ENCODE results near the gene ZNF45. TPM values are rescaled to one million over a fixed set of nuclear protein-coding genes. Genes with fewer than 3 reads are reported as not detected.
"Not testable (repeated sequence)": the region's sequence is repeated elsewhere in the genome, so short reads cannot be mapped to it uniquely, and the experiment has no call there.

ZNF45 gene
- total and polyA plus RNA-seq, 2 donors, result 8.6 to 18.2 TPM

DNA sequence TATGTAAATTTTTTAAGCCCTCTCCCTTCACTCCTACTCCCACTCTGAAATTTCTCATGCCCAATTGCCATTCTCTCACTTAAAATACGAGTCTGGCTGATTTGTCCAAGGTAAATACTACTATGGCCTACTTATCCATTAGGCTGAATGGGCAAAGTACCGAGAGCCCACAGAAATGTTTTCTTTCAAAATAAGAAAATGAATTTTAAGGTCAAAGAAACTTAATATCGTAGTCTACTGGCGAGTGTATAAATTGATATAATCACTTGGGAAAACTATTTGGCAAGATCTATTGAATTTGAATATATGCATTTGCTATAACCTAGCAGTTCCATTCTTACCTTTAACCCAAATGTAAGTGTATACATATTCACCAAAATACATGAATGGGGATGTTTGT is 32.7 kb downstream of the ZNF45 start:
- no peaks in the 10 kb centered on the region for H3K36me3 ChIP-seq (ENCODE audit: control insufficient read depth in 2 of 2, insufficient read depth in 2 of 2, low read length in 1 of 2)
- H3K9me3 ChIP-seq (ENCODE audit: control insufficient read depth in 2 of 2, insufficient read depth in 1 of 2, low read length in 1 of 2), result peaks cover 0 to 10% of the 10 kb centered on the region in 2 donors
- no peaks in the 10 kb centered on the region for H3K27me3 ChIP-seq (ENCODE audit: control insufficient read depth in 2 of 2, insufficient read depth in 1 of 2, low read length in 1 of 2)
- H3K4me3 ChIP-seq (ENCODE audit: low read length in 2 of 2), result no peak overlapping the region
- H3K27ac ChIP-seq (ENCODE audit: low read depth in 1 of 2, low read length in 1 of 2), result no peak overlapping the region
- no peak for DNase-seq (ENCODE audit: low read depth in 6 of 9, low spot score in 9 of 9)
- 98% methylated on average over 4 of the region's 4 CpGs for WGBS
- peaks cover 5 to 9% of the 10 kb centered on the region in 2 donors for H3K4me1 ChIP-seq (ENCODE audit: control insufficient read depth in 2 of 2, insufficient read depth in 2 of 2, low read length in 2 of 2)

GRCh38 chr19:43901395-43902390 is 33.4 kb downstream of the ZNF45 start:
- no peaks in the 10 kb centered on the region for H3K36me3 ChIP-seq (ENCODE audit: control insufficient read depth in 2 of 2, insufficient read depth in 2 of 2, low read length in 1 of 2)
- no peak overlapping the region for H3K27ac ChIP-seq (ENCODE audit: low read depth in 1 of 2, low read length in 1 of 2)
- H3K4me1 ChIP-seq (ENCODE audit: control insufficient read depth in 2 of 2, insufficient read depth in 2 of 2, low read length in 2 of 2), result peaks cover 5 to 9% of the 10 kb centered on the region in 2 donors
- H3K9me3 ChIP-seq (ENCODE audit: control insufficient read depth in 2 of 2, insufficient read depth in 1 of 2, low read length in 1 of 2), result peaks cover 0 to 10% of the 10 kb centered on the region in 2 donors
- DNase-seq (ENCODE audit: low read depth in 6 of 9, low spot score in 9 of 9), result peak; percentile 42 to 81 (median 54)
- H3K4me3 ChIP-seq (ENCODE audit: low read length in 2 of 2), result peak overlapping the region; percentile 58 to 61
- no peaks in the 10 kb centered on the region for H3K27me3 ChIP-seq (ENCODE audit: control insufficient read depth in 2 of 2, insufficient read depth in 1 of 2, low read length in 1 of 2)
- WGBS, result 21% methylated on average over 39 of the region's 39 CpGs

DNA sequence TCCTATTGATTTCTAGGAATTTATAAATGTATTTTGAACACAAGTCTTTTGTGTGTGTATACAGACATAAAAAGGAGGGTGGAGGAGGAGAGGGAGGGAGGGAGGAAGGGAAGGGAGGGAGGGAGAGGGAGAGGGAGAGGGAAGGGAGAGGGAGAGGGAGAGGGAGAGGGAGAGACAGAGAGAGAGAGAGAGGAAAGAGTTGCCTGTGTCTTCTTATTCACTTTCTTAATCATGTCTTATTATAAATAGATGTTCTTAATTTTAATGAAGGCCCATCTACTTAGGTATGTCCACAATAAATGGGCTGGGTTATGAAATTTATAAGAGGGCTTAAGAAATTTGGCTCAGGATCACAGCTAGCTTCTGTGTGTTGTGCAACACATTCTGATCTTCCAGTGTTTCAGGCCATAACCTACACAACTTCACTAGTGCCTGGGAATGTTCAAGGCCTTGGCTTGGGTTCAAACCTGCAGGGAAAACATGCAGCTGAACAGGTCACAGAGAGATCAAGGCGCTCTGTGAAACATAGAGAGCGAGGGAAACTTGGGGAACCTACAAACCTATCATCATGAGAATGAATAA is 39.3 kb downstream of the ZNF45 start:
- 98% methylated on average over 2 of the region's 2 CpGs for WGBS
- no peaks in the 10 kb centered on the region for H3K36me3 ChIP-seq (ENCODE audit: control insufficient read depth in 2 of 2, insufficient read depth in 2 of 2, low read length in 1 of 2)
- H3K27me3 ChIP-seq (ENCODE audit: control insufficient read depth in 2 of 2, insufficient read depth in 1 of 2, low read length in 1 of 2), result no peaks in the 10 kb centered on the region
- H3K27ac ChIP-seq (ENCODE audit: low read depth in 1 of 2, low read length in 1 of 2), result no peak overlapping the region
- peaks cover 0 to under 1% of the 10 kb centered on the region in 2 donors for H3K4me1 ChIP-seq (ENCODE audit: control insufficient read depth in 2 of 2, insufficient read depth in 2 of 2, low read length in 2 of 2)
- no peak overlapping the region for H3K4me3 ChIP-seq (ENCODE audit: low read length in 2 of 2)
- no peaks in the 10 kb centered on the region for H3K9me3 ChIP-seq (ENCODE audit: control insufficient read depth in 2 of 2, insufficient read depth in 1 of 2, low read length in 1 of 2)
- DNase-seq (ENCODE audit: low read depth in 6 of 9, low spot score in 9 of 9), result no peak

GRCh38 chr19:43883864-43884263 is 51.2 kb downstream of the ZNF45 start, which contains the start of gene ZNF404:
Gene ZNF404, minus strand, starts transcription at chr19:43883964.
- Histone ChIP-seq H3K27me3 (ENCODE audit: control insufficient read depth in 2 of 2, insufficient read depth in 1 of 2, low read length in 1 of 2) (no peaks in the 10 kb centered on the region), H3K27ac (ENCODE audit: low read depth in 1 of 2, low read length in 1 of 2) (no peak within 1 kb of the TSS), H3K4me3 (ENCODE audit: low read length in 2 of 2) (no peak within 1 kb of the TSS), H3K36me3 (ENCODE audit: control insufficient read depth in 2 of 2, insufficient read depth in 2 of 2, low read length in 1 of 2) (no peaks in the 10 kb centered on the region), H3K4me1 (ENCODE audit: control insufficient read depth in 2 of 2, insufficient read depth in 2 of 2, low read length in 2 of 2) (no peaks in the 10 kb centered on the region), H3K9me3 (ENCODE audit: control insufficient read depth in 2 of 2, insufficient read depth in 1 of 2, low read length in 1 of 2) (peaks cover 0 to 5% of the 10 kb centered on the region in 2 donors)
- 85% methylated on average over 2 of the region's 2 CpGs for WGBS
- no peak for DNase-seq (ENCODE audit: low read depth in 6 of 9, low spot score in 9 of 9)

- Histone ChIP-seq H3K27ac (ENCODE audit: low read depth in 1 of 2, low read length in 1 of 2) (no peak overlapping the region), H3K27me3 (ENCODE audit: control insufficient read depth in 2 of 2, insufficient read depth in 1 of 2, low read length in 1 of 2) (no peaks in the 10 kb centered on the region), H3K4me3 (ENCODE audit: low read length in 2 of 2) (no peak overlapping the region), H3K36me3 (ENCODE audit: control insufficient read depth in 2 of 2, insufficient read depth in 2 of 2, low read length in 1 of 2) (no peaks in the 10 kb centered on the region), H3K9me3 (ENCODE audit: control insufficient read depth in 2 of 2, insufficient read depth in 1 of 2, low read length in 1 of 2) (peaks cover 0 to 5% of the 10 kb centered on the region in 2 donors), H3K4me1 (ENCODE audit: control insufficient read depth in 2 of 2, insufficient read depth in 2 of 2, low read length in 2 of 2) (no peaks in the 10 kb centered on the region)
- 93% methylated on average over 5 of the region's 5 CpGs for WGBS
- no peak for DNase-seq (ENCODE audit: low read depth in 6 of 9, low spot score in 9 of 9)
Observed at GRCh38 chr19:43880483-43880882, 54.6 kb downstream of the ZNF45 start.

- H3K27me3 ChIP-seq (ENCODE audit: control insufficient read depth in 2 of 2, insufficient read depth in 1 of 2, low read length in 1 of 2), result no peaks in the 10 kb centered on the region
- H3K4me1 ChIP-seq (ENCODE audit: control insufficient read depth in 2 of 2, insufficient read depth in 2 of 2, low read length in 2 of 2), result no peaks in the 10 kb centered on the region
- H3K9me3 ChIP-seq (ENCODE audit: control insufficient read depth in 2 of 2, insufficient read depth in 1 of 2, low read length in 1 of 2), result peaks cover 0 to 7% of the 10 kb centered on the region in 2 donors
- no peak overlapping the region for H3K4me3 ChIP-seq (ENCODE audit: low read length in 2 of 2)
- 81% methylated on average over 5 of the region's 5 CpGs for WGBS
- DNase-seq (ENCODE audit: low read depth in 6 of 9, low spot score in 9 of 9), result no peak
- no peak overlapping the region for H3K27ac ChIP-seq (ENCODE audit: low read depth in 1 of 2, low read length in 1 of 2)
- no peaks in the 10 kb centered on the region for H3K36me3 ChIP-seq (ENCODE audit: control insufficient read depth in 2 of 2, insufficient read depth in 2 of 2, low read length in 1 of 2)
Observed at GRCh38 chr19:43872547-43873336, 62.3 kb downstream of the ZNF45 start.

GRCh38 chr19:43866923-43867322 is 68.2 kb downstream of the ZNF45 start:
- not testable (repeated sequence) for H3K4me1 ChIP-seq (ENCODE audit: control insufficient read depth in 2 of 2, insufficient read depth in 2 of 2, low read length in 2 of 2); H3K9me3 ChIP-seq (ENCODE audit: control insufficient read depth in 2 of 2, insufficient read depth in 1 of 2, low read length in 1 of 2); DNase-seq (ENCODE audit: low read depth in 6 of 9, low spot score in 9 of 9); H3K27me3 ChIP-seq (ENCODE audit: control insufficient read depth in 2 of 2, insufficient read depth in 1 of 2, low read length in 1 of 2); H3K36me3 ChIP-seq (ENCODE audit: control insufficient read depth in 2 of 2, insufficient read depth in 2 of 2, low read length in 1 of 2); H3K27ac ChIP-seq (ENCODE audit: low read depth in 1 of 2, low read length in 1 of 2); H3K4me3 ChIP-seq (ENCODE audit: low read length in 2 of 2)
- 95% methylated on average over 28 of the region's 28 CpGs for WGBS
